A673 (cell line): ENCODE results near the gene HEMK1. TPM values are rescaled to one million over a fixed set of nuclear protein-coding genes. Genes with fewer than 3 reads are reported as not detected.

Experiments used
- BruUV-seq: library from RNA; stranded (reverse); fragments of 400-500 nt; replicated peaks from 2 replicates; lab custom pipeline; 2021; lab: Mats Ljungman, UMichigan
- CTCF ChIA-PET: fragments of 300-600 bp; sonication (Branson Sonifier 250); formaldehyde crosslinking; loops from one replicate; lab custom pipeline; 2022; ENCODE audit warnings: antibody characterized with exemption; lab: Charles Lee
- POLR2A ChIA-PET: fragments of 300-600 bp; sonication (Branson Sonifier 250); formaldehyde crosslinking; loops from one replicate; lab custom pipeline; 2022; ENCODE audit warnings: antibody characterized with exemption; ENCODE audit not compliant: low non-redundant PET; lab: Charles Lee
- DNase-seq: peaks from one replicate; pipeline ENCODE4 v3.0.0-alpha.2; 2015; ENCODE audit warnings: low spot score
- H3K27ac ChIP-seq: fragments of 200-600 bp; sonication (generic); 2 replicates; pipeline ENCODE4 v1.5.1; 2016; ENCODE audit warnings: mixed run types, low read depth, mild to moderate bottlenecking, mixed read lengths, antibody characterized with exemption, low read length; ENCODE audit not compliant: poor library complexity, severe bottlenecking
- H3K27me3 ChIP-seq: fragments of 200-600 bp; sonication (generic); replicated peaks from 2 replicates; pipeline ENCODE4 v1.6.1; 2017; ENCODE audit warnings: mixed run types, low read depth, mild to moderate bottlenecking, mixed read lengths, antibody characterized with exemption, low read length; ENCODE audit not compliant: insufficient read depth, poor library complexity
- H3K36me3 ChIP-seq: fragments of 200-600 bp; sonication (generic); 2 replicates; pipeline ENCODE4 v1.6.1; 2016; ENCODE audit warnings: mixed run types, mild to moderate bottlenecking, mixed read lengths, antibody characterized with exemption, low read length; ENCODE audit not compliant: insufficient read depth, poor library complexity, severe bottlenecking
- H3K4me1 ChIP-seq: fragments of 200-600 bp; sonication (generic); 2 replicates; pipeline ENCODE4 v1.6.1; 2017; ENCODE audit warnings: mixed run types, mild to moderate bottlenecking, mixed read lengths, antibody characterized with exemption, low read length; ENCODE audit not compliant: insufficient read depth, poor library complexity, severe bottlenecking
- H3K4me3 ChIP-seq: fragments of 200-600 bp; sonication (generic); 2 replicates; pipeline ENCODE4 v1.5.1; 2016; ENCODE audit warnings: low read depth, mixed run types, mild to moderate bottlenecking, mixed read lengths, low read length; ENCODE audit not compliant: poor library complexity, severe bottlenecking
- H3K9me3 ChIP-seq: fragments of 200-600 bp; sonication (generic); 2 replicates; pipeline ENCODE4 v1.6.1; 2016; ENCODE audit warnings: mixed run types, low read depth, mild to moderate bottlenecking, mixed read lengths, antibody characterized with exemption, low read length; ENCODE audit not compliant: poor library complexity, severe bottlenecking
- EZH2 ChIP-seq: fragments of 200-600 bp; sonication (generic); IDR thresholded peaks from 2 replicates; pipeline ENCODE4 v1.6.1; 2017; ENCODE audit warnings: borderline replicate concordance, low read depth, mild to moderate bottlenecking, mixed read lengths, antibody characterized with exemption, low read length; ENCODE audit not compliant: poor library complexity, severe bottlenecking
- intact Hi-C: fragments of 100-400 bp; cut with micrococcal nuclease; formaldehyde crosslinking; loops from one replicate; pipeline ENCODE4 v1.10.0; 2022; ENCODE audit not compliant: unreplicated experiment
- total RNA-seq: library from RNA; stranded (reverse); gene quantifications from 2 replicates; pipeline ENCODE4 v1.2.3, GENCODE V29; 2021
- TF ChIP-seq, protein P1 (sequence below): fragments of 300-800, 200-600 bp; sonication (generic); conservative IDR thresholded peaks from 2 replicates; pipeline ENCODE4 v1.5.1; 2017; ENCODE audit warnings: low read depth, mild to moderate bottlenecking, antibody characterized with exemption, low read length, moderate library complexity, mixed read lengths

The HEMK1 gene
- total RNA-seq, 1 experiment from 2014 or later, result 5.7 TPM

DNA sequence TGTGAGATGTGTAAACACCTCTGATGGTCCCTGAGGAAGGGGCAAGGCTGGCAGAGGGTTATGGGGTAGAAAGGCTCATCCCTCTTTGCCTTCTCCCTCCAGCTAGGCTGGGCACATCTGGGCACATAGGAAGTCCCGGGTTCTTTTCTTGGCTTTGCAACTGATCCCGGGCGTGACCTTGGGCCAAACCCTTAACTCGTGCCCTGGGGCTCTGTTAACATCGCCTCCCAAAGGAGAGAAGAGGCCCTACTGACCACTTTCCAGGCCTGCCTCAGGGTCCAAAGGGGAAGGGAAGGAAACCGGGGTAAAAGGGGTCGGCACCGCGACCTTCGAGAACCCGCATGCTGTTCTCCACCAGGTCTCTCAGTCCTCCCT is 2.3 kb upstream of the HEMK1 start:
- no TSS peak for BruUV-seq
- intact Hi-C loops, result loop anchor here (5.0 kb wide), 1 partner anchor 820 kb away; the partner anchor contains the start of gene MANF
- peak overlapping the region; percentile 53 for H3K4me3 ChIP-seq
- H3K27me3 ChIP-seq, result no peaks in the 10 kb centered on the region
- TF ChIP-seq EZH2, result no peak
- TF ChIP-seq, protein P1, sequence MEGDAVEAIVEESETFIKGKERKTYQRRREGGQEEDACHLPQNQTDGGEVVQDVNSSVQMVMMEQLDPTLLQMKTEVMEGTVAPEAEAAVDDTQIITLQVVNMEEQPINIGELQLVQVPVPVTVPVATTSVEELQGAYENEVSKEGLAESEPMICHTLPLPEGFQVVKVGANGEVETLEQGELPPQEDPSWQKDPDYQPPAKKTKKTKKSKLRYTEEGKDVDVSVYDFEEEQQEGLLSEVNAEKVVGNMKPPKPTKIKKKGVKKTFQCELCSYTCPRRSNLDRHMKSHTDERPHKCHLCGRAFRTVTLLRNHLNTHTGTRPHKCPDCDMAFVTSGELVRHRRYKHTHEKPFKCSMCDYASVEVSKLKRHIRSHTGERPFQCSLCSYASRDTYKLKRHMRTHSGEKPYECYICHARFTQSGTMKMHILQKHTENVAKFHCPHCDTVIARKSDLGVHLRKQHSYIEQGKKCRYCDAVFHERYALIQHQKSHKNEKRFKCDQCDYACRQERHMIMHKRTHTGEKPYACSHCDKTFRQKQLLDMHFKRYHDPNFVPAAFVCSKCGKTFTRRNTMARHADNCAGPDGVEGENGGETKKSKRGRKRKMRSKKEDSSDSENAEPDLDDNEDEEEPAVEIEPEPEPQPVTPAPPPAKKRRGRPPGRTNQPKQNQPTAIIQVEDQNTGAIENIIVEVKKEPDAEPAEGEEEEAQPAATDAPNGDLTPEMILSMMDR, result no peak
- CTCF ChIA-PET, result no interaction called here
- POLR2A ChIA-PET, result no interaction called here
- no peaks in the 10 kb centered on the region for H3K36me3 ChIP-seq
- no peaks in the 10 kb centered on the region for H3K9me3 ChIP-seq
- H3K27ac ChIP-seq, result no peak overlapping the region
- H3K4me1 ChIP-seq, result no peaks in the 10 kb centered on the region
- DNase-seq, result no peak

- Histone ChIP-seq H3K27ac (no peak within 1 kb of the TSS), H3K36me3 (no peaks in the 10 kb centered on the region), H3K27me3 (no peaks in the 10 kb centered on the region), H3K4me1 (no peaks in the 10 kb centered on the region), H3K4me3 (peak within 1 kb of the TSS; percentile 62), H3K9me3 (no peaks in the 10 kb centered on the region)
- ChIA-PET CTCF (no interaction called here), POLR2A (no interaction called here)
- intact Hi-C loops, result loop anchor here (5.0 kb wide), 1 partner anchor 820 kb away; the partner anchor contains the start of gene MANF
- peak; percentile 80 for DNase-seq
- TF ChIP-seq, protein P1, result no peak
- no peak for TF ChIP-seq EZH2
- no TSS peak for BruUV-seq
These were observed 1.7 kb upstream of the HEMK1 start, which contains the start of gene C3orf18 for GRCh38 chr3:50567386-50568167. TSS of gene C3orf18 (minus strand) at chr3:50567747. CDS start at chr3:50565699, 2,048 bp downstream.

GRCh38 chr3:50570508-50571279 is 1.4 kb downstream of the HEMK1 start:
- peak overlapping the region; percentile 62 for H3K4me3 ChIP-seq
- no peak overlapping the region for H3K27ac ChIP-seq
- no peak for DNase-seq
- H3K4me1 ChIP-seq, result no peaks in the 10 kb centered on the region
- H3K36me3 ChIP-seq, result no peaks in the 10 kb centered on the region
- TF ChIP-seq EZH2, result no peak
- TF ChIP-seq, protein P1, result no peak
- ChIA-PET CTCF (no interaction called here), POLR2A (no interaction called here)
- no peaks in the 10 kb centered on the region for H3K27me3 ChIP-seq
- intact Hi-C loops, result loop anchor here (5.0 kb wide), 1 partner anchor 42 kb away; the partner anchor contains the start of gene CISH
- BruUV-seq, result no TSS peak
- no peaks in the 10 kb centered on the region for H3K9me3 ChIP-seq
